Endodermal cell (in vitro differentiated cells): ENCODE measurements around the gene ACO1. TPM values are rescaled to one million over a fixed set of nuclear protein-coding genes. Genes with fewer than 3 reads are reported as not detected.

Source experiments
- DNase-seq: peaks from one replicate; pipeline ENCODE4 v3.0.0-alpha.2; 2017
- H3K27ac ChIP-seq: 2 replicates; pipeline ENCODE4 v1.5.1; 2013; ENCODE audit warnings: mild to moderate bottlenecking, low read depth, low read length, moderate library complexity
- H3K27me3 ChIP-seq: 2 replicates; pipeline ENCODE4 v1.6.1; 2013; ENCODE audit warnings: mild to moderate bottlenecking, low read length, moderate library complexity; ENCODE audit not compliant: insufficient read depth, control insufficient read depth, poor library complexity, severe bottlenecking
- H3K36me3 ChIP-seq: 2 replicates; pipeline ENCODE4 v1.7.0; 2013; ENCODE audit warnings: mild to moderate bottlenecking, low read length, moderate library complexity; ENCODE audit not compliant: control insufficient read depth, insufficient read depth
- H3K4me1 ChIP-seq: one replicate; pipeline ENCODE4 v1.7.0; 2013; ENCODE audit warnings: low read length; ENCODE audit not compliant: control insufficient read depth, insufficient read depth
- H3K4me3 ChIP-seq: 2 replicates; pipeline ENCODE4 v1.5.1; 2013; ENCODE audit warnings: mild to moderate bottlenecking, low read length, moderate library complexity
- H3K9ac ChIP-seq: 2 replicates; pipeline ENCODE4 v1.6.1; 2013; ENCODE audit warnings: mild to moderate bottlenecking, low read length, moderate library complexity; ENCODE audit not compliant: poor library complexity, severe bottlenecking; ENCODE audit errors: extremely low read depth
- H3K9me3 ChIP-seq: 2 replicates; pipeline ENCODE4 v1.6.1; 2013; ENCODE audit warnings: mild to moderate bottlenecking, low read length, moderate library complexity; ENCODE audit not compliant: control insufficient read depth
- H3K27ac Mint-ChIP-seq: 2 replicates; pipeline ENCODE4 v1.8.0; 2020; ENCODE audit warnings: mixed read lengths
- H3K27me3 Mint-ChIP-seq: 2 replicates; pipeline ENCODE4 v1.8.0; 2021; ENCODE audit warnings: mild to moderate bottlenecking, mixed read lengths; ENCODE audit not compliant: insufficient read depth
- H3K36me3 Mint-ChIP-seq: 2 replicates; pipeline ENCODE4 v1.8.0; 2020; ENCODE audit warnings: low read depth, mixed read lengths
- H3K4me1 Mint-ChIP-seq: 2 replicates; pipeline ENCODE4 v1.8.0; 2020; ENCODE audit warnings: mixed read lengths
- H3K4me3 Mint-ChIP-seq: 2 replicates; pipeline ENCODE4 v1.8.0; 2020; ENCODE audit warnings: mild to moderate bottlenecking, moderate library complexity, mixed read lengths
- H3K9me3 Mint-ChIP-seq: 2 replicates; pipeline ENCODE4 v1.8.0; 2020; ENCODE audit warnings: mild to moderate bottlenecking, mixed read lengths
- WGBS, 2 experiments: methylation state at CpG; one replicate each; pipeline versions ENCODE4 v1.1.5 to v1.1.7; 2013; ENCODE audit warnings: missing lambda C conversion rate in 2 of 2, mixed read lengths in 1 of 2; ENCODE audit not compliant: insufficient coverage in 1 of 2, insufficient read length in 1 of 2; 5-methylcytosine and 5-hydroxymethylcytosine counted together
- total RNA-seq, 2 donors: library from RNA; stranded (reverse); fragmentation: NEBNext Ultra II Directional in 1 of 2; extraction: Animal tissue kit (Norgen Biotek cat#: 25700) in 1 of 2; gene quantifications; 2 replicates in 1 of 2; 3 replicates in 1 of 2; pipeline ENCODE4 v1.2.1, GENCODE V29; 2021
- TF ChIP-seq, protein P1 (sequence below): fragments of 200-600 bp; sonication (generic); conservative IDR thresholded peaks from 2 replicates; pipeline ENCODE4 v1.5.0; 2021; ENCODE audit warnings: antibody characterized with exemption, mild to moderate bottlenecking

Gene ACO1
- total RNA-seq, 2 donors from 2014 or later: 33.6 to 52.8 TPM

- H3K4me1 Mint-ChIP-seq: peaks cover 7% of the 10 kb centered on the region
- Histone ChIP-seq H3K27ac (no peak overlapping the region), H3K4me1 (peaks cover 3% of the 10 kb centered on the region), H3K4me3 (no peak overlapping the region), H3K9me3 (peaks cover 16% of the 10 kb centered on the region), H3K36me3 (peaks cover 54% of the 10 kb centered on the region), H3K27me3 (no peaks in the 10 kb centered on the region), H3K9ac (no peak overlapping the region)
- H3K27me3 Mint-ChIP-seq: no peaks in the 10 kb centered on the region
- WGBS, 2 experiments: 96% methylated on average over 3 of the region's 3 CpGs; no CpG with 5 or more reads in 1 of the 2 experiments
- no peak overlapping the region for H3K27ac Mint-ChIP-seq
- peaks cover 7% of the 10 kb centered on the region for H3K9me3 Mint-ChIP-seq
- no peak for DNase-seq
- TF ChIP-seq, protein P1, sequence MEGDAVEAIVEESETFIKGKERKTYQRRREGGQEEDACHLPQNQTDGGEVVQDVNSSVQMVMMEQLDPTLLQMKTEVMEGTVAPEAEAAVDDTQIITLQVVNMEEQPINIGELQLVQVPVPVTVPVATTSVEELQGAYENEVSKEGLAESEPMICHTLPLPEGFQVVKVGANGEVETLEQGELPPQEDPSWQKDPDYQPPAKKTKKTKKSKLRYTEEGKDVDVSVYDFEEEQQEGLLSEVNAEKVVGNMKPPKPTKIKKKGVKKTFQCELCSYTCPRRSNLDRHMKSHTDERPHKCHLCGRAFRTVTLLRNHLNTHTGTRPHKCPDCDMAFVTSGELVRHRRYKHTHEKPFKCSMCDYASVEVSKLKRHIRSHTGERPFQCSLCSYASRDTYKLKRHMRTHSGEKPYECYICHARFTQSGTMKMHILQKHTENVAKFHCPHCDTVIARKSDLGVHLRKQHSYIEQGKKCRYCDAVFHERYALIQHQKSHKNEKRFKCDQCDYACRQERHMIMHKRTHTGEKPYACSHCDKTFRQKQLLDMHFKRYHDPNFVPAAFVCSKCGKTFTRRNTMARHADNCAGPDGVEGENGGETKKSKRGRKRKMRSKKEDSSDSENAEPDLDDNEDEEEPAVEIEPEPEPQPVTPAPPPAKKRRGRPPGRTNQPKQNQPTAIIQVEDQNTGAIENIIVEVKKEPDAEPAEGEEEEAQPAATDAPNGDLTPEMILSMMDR: no peak
- peaks cover 48% of the 10 kb centered on the region for H3K36me3 Mint-ChIP-seq
- no peak overlapping the region for H3K4me3 Mint-ChIP-seq
These were observed 21.6 kb downstream of the ACO1 start for GRCh38 chr9:32406046-32406445.

DNA sequence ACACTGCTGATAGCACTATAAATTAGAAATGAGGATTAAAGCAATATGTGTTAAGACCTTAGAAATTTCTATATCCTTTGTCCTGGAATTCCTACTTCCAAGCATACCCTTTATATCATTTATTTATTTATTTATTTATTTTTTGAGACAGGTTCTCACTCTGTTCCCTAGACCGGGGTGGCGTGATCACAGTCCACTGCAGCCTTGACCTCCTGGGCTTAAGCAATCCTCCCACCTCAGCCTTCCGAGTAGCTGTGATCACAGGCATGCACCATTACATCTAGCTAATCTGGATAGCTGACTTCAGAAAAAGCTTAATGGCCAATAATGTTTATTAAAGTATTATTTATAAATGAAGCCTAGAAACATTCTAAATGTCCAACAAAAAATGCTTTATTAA is 27.3 kb downstream of the ACO1 start:
- no peak overlapping the region for H3K4me3 Mint-ChIP-seq
- H3K36me3 Mint-ChIP-seq: peaks cover 45% of the 10 kb centered on the region
- no peak overlapping the region for H3K4me3 ChIP-seq
- H3K27me3 Mint-ChIP-seq: no peaks in the 10 kb centered on the region
- 90 to 94% methylated on average over 2 to 3 of the region's 3 CpGs for WGBS, 2 experiments
- H3K9me3 Mint-ChIP-seq: no peaks in the 10 kb centered on the region
- H3K9ac ChIP-seq: no peak overlapping the region
- TF ChIP-seq, protein P1: no peak
- no peaks in the 10 kb centered on the region for H3K4me1 Mint-ChIP-seq
- H3K4me1 ChIP-seq: no peaks in the 10 kb centered on the region
- H3K27ac ChIP-seq: no peak overlapping the region
- H3K9me3 ChIP-seq: no peaks in the 10 kb centered on the region
- H3K36me3 ChIP-seq: peaks cover 60% of the 10 kb centered on the region
- no peak overlapping the region for H3K27ac Mint-ChIP-seq
- no peaks in the 10 kb centered on the region for H3K27me3 ChIP-seq
- DNase-seq: no peak

DNA sequence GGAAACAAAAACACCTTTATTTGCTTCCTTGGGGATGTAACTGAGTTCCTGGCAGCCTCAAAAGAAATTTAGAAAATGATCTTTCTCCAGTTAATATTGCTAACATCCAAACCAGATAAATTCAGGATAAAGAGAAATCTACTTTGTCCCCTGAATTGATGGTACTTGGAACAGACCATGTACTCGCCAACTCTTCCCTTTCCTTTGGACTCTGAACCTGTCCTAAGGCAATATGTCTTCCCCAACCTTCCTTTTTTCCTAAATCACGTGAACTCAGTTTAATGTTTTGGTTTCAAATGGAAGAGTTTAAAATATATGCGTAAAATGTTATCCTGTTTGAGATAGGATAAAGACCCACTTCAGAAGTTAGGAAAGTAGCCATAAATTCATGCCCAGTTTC is 28.0 kb downstream of the ACO1 start:
- no peak for DNase-seq
- Mint-ChIP-seq H3K4me3 (no peak overlapping the region), H3K9me3 (no peaks in the 10 kb centered on the region), H3K36me3 (peaks cover 40% of the 10 kb centered on the region), H3K4me1 (no peaks in the 10 kb centered on the region), H3K27ac (no peak overlapping the region), H3K27me3 (no peaks in the 10 kb centered on the region)
- WGBS, 2 experiments: 98 to 100% methylated on average over 2 to 3 of the region's 3 CpGs
- Histone ChIP-seq H3K36me3 (peaks cover 54% of the 10 kb centered on the region), H3K27ac (no peak overlapping the region), H3K4me3 (no peak overlapping the region), H3K9me3 (no peaks in the 10 kb centered on the region), H3K9ac (no peak overlapping the region), H3K4me1 (no peaks in the 10 kb centered on the region), H3K27me3 (no peaks in the 10 kb centered on the region)
- TF ChIP-seq, protein P1: no peak
